ENCODE measurements around the gene SLC29A2. TPM values are rescaled to one million over a fixed set of nuclear protein-coding genes. Genes with fewer than 3 reads are reported as not detected.

Gene SLC29A2
- total RNA-seq, 4 donors from 2014 or later, result 3.7 to 30.7 (median 15.5) TPM

- TF ChIP-seq, protein P1, sequence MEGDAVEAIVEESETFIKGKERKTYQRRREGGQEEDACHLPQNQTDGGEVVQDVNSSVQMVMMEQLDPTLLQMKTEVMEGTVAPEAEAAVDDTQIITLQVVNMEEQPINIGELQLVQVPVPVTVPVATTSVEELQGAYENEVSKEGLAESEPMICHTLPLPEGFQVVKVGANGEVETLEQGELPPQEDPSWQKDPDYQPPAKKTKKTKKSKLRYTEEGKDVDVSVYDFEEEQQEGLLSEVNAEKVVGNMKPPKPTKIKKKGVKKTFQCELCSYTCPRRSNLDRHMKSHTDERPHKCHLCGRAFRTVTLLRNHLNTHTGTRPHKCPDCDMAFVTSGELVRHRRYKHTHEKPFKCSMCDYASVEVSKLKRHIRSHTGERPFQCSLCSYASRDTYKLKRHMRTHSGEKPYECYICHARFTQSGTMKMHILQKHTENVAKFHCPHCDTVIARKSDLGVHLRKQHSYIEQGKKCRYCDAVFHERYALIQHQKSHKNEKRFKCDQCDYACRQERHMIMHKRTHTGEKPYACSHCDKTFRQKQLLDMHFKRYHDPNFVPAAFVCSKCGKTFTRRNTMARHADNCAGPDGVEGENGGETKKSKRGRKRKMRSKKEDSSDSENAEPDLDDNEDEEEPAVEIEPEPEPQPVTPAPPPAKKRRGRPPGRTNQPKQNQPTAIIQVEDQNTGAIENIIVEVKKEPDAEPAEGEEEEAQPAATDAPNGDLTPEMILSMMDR (IDR thresholded peaks at IDR 0.05; ENCODE audit: low read depth), result no peak
Observed at GRCh38 chr11:66317723-66318599, 53.6 kb downstream of the SLC29A2 start.

- TF ChIP-seq, protein P1 (IDR thresholded peaks at IDR 0.05; ENCODE audit: low read depth), result no peak
Observed at GRCh38 chr11:66317322-66317722, 54.2 kb downstream of the SLC29A2 start.

GRCh38 chr11:66316849-66317251, 54.7 kb downstream of the SLC29A2 start, which contains the start of gene CD248:
CD248 (minus strand) TSS chr11:66317044; CDS start chr11:66317027, 17 bp downstream.
- TF ChIP-seq, protein P1 (IDR thresholded peaks at IDR 0.05; ENCODE audit: low read depth), result no peak

DNA sequence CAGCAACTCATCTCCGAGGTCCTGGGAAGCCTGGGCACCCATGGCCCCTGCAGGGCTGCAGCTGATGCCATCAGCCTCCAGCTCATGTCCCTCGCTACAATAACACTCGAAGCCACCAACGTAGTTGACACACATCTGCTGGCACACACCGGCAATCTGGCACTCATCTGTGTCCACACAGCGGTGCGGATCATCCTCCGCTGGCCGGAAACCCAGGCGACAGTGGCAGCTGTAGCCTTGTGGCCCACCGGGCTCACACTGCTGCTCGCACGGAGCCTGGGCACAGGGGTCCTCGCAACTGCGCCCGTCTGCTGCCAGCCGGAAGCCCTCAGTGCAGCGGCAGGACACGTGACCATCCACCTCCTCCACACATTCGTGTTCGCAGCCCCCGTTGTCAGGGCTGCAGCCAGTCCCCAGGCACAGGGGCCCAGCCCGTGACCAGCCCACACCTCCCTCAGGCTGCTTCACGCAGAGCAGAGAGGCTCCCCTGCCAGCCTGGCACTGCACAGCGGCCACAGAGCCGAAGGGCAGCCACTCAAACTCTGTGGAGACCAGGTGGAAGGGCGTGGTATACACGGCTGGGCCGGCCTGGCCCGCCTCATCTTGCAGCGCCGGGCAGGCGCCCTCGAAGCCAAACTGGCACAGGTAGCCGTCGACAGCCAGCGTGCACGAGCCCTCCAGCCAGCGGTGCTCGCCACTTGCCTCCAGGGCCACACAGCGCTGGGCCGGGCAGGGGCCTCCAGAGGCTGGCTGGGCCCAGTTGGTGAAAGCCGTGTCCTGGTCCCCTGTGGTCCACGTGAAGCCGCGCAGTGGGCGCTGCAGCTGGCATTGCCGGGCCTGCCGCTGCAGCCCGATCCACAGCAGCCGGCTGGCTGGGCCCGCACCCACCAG, 55.4 kb downstream of the SLC29A2 start:
- TF ChIP-seq, protein P1 (IDR thresholded peaks at IDR 0.05; ENCODE audit: low read depth), result no peak

- TF ChIP-seq, protein P1 (IDR thresholded peaks at IDR 0.05; ENCODE audit: low read depth), result no peak
Observed at GRCh38 chr11:66315498-66315885, 56.1 kb downstream of the SLC29A2 start.

- TF ChIP-seq, protein P1 (IDR thresholded peaks at IDR 0.05; ENCODE audit: low read depth), result no peak
Observed at GRCh38 chr11:66314561-66315497, 56.7 kb downstream of the SLC29A2 start.
